AG04449 (cell line): ENCODE results near the gene UBA1.

Experiments
- CTCF ChIA-PET: fragments of 350-600 bp; formaldehyde crosslinking; extraction: SDS; loops from one replicate; lab custom pipeline; 2021; ENCODE audit warnings: antibody characterized with exemption; lab: Yijun Ruan, JAX
- POLR2A ChIA-PET: fragments of 400-600, 350-600 bp; formaldehyde crosslinking; extraction: SDS; loops from one replicate; lab custom pipeline; 2020; ENCODE audit warnings: antibody characterized with exemption, inconsistent platforms; lab: Yijun Ruan, JAX
- DNase-seq: peaks from one replicate; pipeline ENCODE4 v3.0.0-alpha.2; 2010; ENCODE audit warnings: low read depth, low spot score
- H3K4me3 ChIP-seq: 2 replicates; pipeline ENCODE4 v1.5.1; 2011; ENCODE audit warnings: low read depth, mild to moderate bottlenecking, control low read depth, low read length
- TF ChIP-seq, protein P1 (sequence below): IDR thresholded peaks from one replicate; pipeline ENCODE4 v1.5.1; 2011; ENCODE audit warnings: mild to moderate bottlenecking, moderate library complexity, low read length, control low read depth, inconsistent platforms; ENCODE audit not compliant: insufficient read depth; ENCODE audit errors: missing control alignments

UBA1 gene

DNA sequence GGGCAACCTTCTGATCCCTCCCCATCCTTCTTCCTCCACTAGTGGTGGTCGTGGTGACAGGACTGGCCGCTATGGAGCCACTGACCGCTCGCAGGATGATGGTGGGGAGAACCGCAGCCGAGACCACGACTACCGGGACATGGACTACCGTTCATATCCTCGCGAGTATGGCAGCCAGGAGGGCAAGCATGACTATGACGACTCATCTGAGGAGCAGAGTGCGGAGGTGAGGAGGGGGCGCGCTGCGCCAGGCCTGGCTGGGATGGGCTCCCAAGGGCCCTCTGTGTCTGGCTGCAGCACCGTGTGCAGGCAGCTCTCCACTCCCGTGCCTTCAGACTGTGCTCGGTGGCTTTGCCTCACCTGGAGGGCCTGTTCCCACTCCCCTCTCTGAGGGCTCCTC is 24.4 kb upstream of the UBA1 start:
- ChIA-PET CTCF (no interaction called here), POLR2A (no interaction called here)
- TF ChIP-seq, protein P1, sequence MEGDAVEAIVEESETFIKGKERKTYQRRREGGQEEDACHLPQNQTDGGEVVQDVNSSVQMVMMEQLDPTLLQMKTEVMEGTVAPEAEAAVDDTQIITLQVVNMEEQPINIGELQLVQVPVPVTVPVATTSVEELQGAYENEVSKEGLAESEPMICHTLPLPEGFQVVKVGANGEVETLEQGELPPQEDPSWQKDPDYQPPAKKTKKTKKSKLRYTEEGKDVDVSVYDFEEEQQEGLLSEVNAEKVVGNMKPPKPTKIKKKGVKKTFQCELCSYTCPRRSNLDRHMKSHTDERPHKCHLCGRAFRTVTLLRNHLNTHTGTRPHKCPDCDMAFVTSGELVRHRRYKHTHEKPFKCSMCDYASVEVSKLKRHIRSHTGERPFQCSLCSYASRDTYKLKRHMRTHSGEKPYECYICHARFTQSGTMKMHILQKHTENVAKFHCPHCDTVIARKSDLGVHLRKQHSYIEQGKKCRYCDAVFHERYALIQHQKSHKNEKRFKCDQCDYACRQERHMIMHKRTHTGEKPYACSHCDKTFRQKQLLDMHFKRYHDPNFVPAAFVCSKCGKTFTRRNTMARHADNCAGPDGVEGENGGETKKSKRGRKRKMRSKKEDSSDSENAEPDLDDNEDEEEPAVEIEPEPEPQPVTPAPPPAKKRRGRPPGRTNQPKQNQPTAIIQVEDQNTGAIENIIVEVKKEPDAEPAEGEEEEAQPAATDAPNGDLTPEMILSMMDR: no peak
- H3K4me3 ChIP-seq: no peak overlapping the region
- DNase-seq: no peak

DNA sequence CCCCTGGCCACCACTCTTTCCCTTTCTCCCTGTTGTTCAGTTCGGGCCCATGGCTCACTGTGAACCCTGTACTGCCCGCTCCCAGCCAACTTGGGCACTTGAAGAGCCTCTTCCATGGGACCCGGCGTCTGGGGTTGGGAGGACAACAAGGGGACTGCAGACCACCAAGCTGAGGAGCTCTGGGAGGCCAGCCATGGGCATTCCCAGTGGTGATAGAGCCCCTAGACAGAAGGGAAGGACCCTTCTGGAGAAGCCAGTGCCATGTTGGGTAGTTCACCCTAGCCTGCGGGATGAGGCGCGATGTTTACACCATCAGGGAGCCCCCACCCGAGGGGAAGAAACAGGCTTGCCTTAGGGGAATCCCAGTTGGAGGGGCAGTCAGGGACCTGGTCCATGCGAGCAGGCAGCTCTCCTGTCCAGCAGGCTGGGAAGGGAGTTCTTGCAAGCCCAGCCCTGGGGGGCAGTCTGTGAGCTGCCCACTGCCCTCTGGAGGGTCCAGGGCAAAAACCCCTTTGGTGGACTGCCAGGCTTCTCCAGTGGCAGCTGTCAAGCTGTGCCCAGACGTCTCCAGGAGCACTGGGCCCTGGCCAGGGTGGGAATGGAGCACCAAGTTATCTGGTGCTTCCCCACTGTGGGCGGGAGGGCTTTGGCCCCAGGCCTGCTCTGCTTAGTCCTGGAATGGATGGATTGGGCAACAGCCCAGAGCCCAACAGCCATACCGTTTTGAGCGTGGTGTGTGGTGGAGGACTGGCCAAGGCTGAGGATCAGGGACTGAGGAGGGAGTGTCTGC is 23.7 kb upstream of the UBA1 start:
- ChIA-PET CTCF (interaction anchor here (0.6 kb wide), 1 partner anchor 25 kb away, joined by 3 read pairs; the partner anchor contains the start of genes NDUFB11 and RBM10), POLR2A (no interaction called here)
- TF ChIP-seq, protein P1: no peak
- DNase-seq: no peak
- no peak overlapping the region for H3K4me3 ChIP-seq

DNA sequence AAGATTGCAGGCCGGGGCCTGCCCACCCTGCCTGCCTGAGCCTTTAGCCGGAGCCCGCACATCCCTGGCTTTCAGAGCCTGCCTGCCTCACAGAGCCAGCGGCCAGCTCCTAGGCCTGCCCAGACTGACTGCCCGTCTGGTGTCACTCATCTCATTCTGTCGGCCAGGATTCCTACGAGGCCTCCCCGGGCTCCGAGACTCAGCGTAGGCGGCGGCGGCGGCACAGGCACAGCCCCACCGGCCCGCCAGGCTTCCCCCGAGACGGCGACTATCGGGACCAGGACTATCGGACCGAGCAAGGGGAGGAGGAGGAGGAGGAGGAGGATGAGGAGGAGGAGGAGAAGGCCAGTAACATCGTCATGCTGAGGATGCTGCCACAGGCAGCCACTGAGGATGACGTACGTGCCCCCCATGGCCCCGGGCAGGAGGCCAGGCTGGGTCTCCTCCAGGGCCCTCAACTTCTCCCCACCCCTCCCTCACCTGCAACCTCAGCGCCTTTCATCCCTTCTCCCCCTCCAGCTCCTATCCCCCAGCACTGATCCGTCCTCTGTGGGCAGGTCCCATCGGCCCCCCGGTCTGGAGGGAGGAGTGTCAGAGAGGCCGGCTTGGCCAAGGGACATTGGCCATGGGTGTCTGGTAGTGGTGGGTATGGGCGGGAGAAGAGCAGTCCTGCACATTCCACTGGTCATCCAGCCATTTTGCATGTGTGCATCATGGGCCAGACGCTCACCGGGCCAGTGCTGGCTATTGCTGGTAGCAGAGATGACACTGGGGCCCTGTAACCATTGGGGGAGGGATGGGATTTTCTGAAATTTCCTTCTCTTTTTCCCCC is 22.6 kb upstream of the UBA1 start:
- no peak overlapping the region for H3K4me3 ChIP-seq
- POLR2A ChIA-PET: no interaction called here
- TF ChIP-seq, protein P1: no peak
- CTCF ChIA-PET: interaction anchor here (0.6 kb wide), 1 partner anchor 26 kb away, joined by 3 read pairs; the partner anchor contains the start of genes NDUFB11 and RBM10
- no peak for DNase-seq

DNA sequence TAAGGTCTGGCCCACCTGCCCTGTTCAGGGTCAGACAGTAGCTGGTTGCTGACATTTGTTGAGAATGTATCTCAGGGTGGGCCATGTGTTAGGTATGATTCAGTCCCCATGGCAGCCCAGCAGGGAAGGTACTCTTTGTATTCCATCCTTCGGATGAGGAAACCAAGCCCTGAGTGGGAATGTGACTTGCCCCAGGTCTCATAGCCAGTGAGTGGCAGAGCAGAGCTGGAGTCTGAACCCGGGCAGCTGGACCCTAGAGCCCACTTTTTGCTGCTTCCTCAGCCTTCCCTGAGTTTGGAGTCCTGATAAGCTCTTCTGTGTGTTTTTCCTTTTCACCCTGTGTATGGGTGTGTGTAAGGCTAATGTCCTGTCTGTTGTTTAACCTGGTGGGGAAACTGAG is 21.6 kb upstream of the UBA1 start:
- TF ChIP-seq, protein P1: no peak
- ChIA-PET CTCF (no interaction called here), POLR2A (no interaction called here)
- H3K4me3 ChIP-seq: no peak overlapping the region
- no peak for DNase-seq

DNA sequence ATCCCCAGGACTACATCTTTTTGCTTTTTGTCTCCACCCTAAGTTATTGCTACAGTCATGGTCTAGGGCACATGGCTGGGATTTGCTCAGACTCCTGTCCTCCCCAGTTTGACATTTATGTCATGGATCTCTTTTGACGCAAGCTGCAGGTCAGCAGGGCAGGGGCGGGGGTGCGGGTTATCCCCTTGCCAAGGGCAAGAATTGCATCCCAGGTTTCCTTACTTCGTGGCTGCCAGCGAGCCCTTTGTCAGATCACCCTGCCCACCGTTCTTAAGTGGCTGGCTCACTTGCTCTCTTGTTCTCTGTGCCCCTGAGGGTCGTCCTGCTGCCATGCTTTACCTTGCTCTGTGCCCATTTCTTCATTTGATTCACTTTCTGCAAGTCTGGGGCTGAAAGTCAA is 21.1 kb upstream of the UBA1 start:
- H3K4me3 ChIP-seq: no peak overlapping the region
- DNase-seq: no peak
- CTCF ChIA-PET: no interaction called here
- TF ChIP-seq, protein P1: no peak
- POLR2A ChIA-PET: no interaction called here
